Pancreas (tissue), 10 donors: Measurements from ENCODE around the gene DNMT1. TPM values are rescaled to one million over a fixed set of nuclear protein-coding genes. Genes with fewer than 3 reads are reported as not detected.

Source experiments
- ATAC-seq, 4 donors: fragments of 200-7000 bp; cut with Tn5 transposase; one replicate each; pipeline versions ENCODE4 v1.8.0 to v1.9.1; 2020; ENCODE audit warnings: mild to moderate bottlenecking in 4 of 4, moderate library complexity in 4 of 4
- DNase-seq, 6 donors: peaks; one replicate each; pipeline ENCODE4 v3.0.0-alpha.2; 2020
- FAIRE-seq: peaks from 2 replicates; lab custom pipeline; 2012; peaks lifted over from hg19 to GRCh38; lab: Jason Lieb, UNC
- H3K27ac ChIP-seq, 4 donors: fragments of 200-600 bp; sonication (generic); 1 replicate in 3 of 4; 2 replicates in 1 of 4; pipeline versions ENCODE4 v1.5.0 to v1.8.0; 2020
- H3K27me3 ChIP-seq, 4 donors: fragments of 200-600 bp; one replicate each; pipeline ENCODE4 v1.8.0; 2021
- H3K36me3 ChIP-seq, 3 donors: fragments of 200-600 bp; sonication (generic) in 1 of 3; one replicate each; pipeline versions ENCODE4 v1.5.0 to v1.8.0; 2020 to 2021
- H3K4me1 ChIP-seq, 3 donors: fragments of 200-600 bp; one replicate each; pipeline ENCODE4 v1.8.0; 2021
- H3K4me3 ChIP-seq, 4 donors: fragments of 200-600 bp; sonication (generic) in 2 of 4; one replicate each; pipeline versions ENCODE4 v1.5.0 to v1.8.0; 2020 to 2021
- H3K9me3 ChIP-seq, 4 donors: fragments of 200-600 bp; one replicate each; pipeline ENCODE4 v1.8.0; 2021
- WGBS, 2 donors: extraction: QIAGEN DNeasy Blood & Tissue Kit; methylation state at CpG; one replicate each; pipeline ENCODE4 v1.1.7; 2013; 5-methylcytosine and 5-hydroxymethylcytosine counted together
- intact Hi-C, 3 donors: fragments of 100-400 bp; cut with DNase I; formaldehyde crosslinking; loops; one replicate each; pipeline versions ENCODE4 v1.11.1 to v1.14.2; 2022
- polyA plus RNA-seq, 2 donors: library from polyadenylated mRNA; stranded (reverse); fragments of 200-250 nt; gene quantifications; one replicate each; pipeline ENCODE4 v1.2.3, GENCODE V29; 2013
- total RNA-seq, 6 donors: library from RNA; stranded (reverse); fragmentation: NEBNext Ultra II Directional in 4 of 6; extraction: Animal tissue kit (Norgen Biotek cat#: 25700) in 4 of 6; gene quantifications; one replicate each; pipeline versions ENCODE4 v1.2.1 to v1.2.4, GENCODE V29; 2021 to 2023
- TF ChIP-seq, protein P1 (sequence below), 4 donors: fragments of 200-600 bp; sonication (generic) in 3 of 4; IDR thresholded peaks; one replicate each; pipeline versions ENCODE4 v1.5.0 to v1.8.0; 2021; ENCODE audit warnings: antibody characterized with exemption in 4 of 4
- donor health status: healthy with polysubstance abuse.
- donor health status: DM: no; HTN: no; CAD: no; lungs with moderate emphysema.
- donor health status: DM: no; HTN: no; CAD: no.
- donor health status: control.
- donor health status: control.
- donor health status: Bipolar disorder and iron deficiency.
- donor health status: DM: yes; HTN: yes; CAD: no.
- donor health status: DM: no; HTN: no; CAD: no.
- donor health status: DM: no; HTN: no; CAD: no.
- donor health status: DM: yes; HTN: yes; CAD: no.

The DNMT1 gene
- total and polyA plus RNA-seq, 8 donors, result 11.4 to 28.7 (median 18.3) TPM

DNA sequence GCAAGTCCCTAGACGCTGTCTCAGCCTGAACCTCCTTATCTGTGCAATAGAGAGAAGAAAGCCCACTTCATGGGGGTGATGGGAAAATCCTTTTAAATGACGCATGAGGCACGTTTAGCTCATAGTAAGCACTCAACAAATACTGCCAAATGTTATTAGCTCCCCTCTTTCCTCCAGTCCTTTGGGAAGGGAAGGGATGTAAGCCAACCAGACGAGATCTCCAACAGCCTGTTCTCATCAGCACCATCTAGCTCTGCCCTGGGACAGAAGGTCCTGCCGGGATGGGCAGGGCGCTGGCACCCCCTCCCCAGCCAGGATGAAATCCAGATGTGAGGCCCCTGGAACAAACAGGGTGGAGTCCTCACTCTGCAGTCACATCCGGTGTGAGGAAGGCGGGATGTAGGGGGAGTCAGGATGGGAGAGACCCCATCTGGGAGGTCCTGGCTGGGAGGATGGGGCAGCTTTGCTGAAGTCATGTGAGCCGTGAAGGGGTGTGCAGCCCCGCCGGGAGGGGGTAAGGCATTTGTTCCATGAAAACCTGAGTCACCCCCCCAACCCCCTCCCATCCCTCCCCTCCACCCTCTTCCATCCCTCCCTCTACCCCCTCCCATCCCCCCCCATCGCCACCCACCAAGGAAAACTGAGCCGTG is 31.7 kb upstream of the DNMT1 start:
- Histone ChIP-seq H3K4me1 (no peaks in the 10 kb centered on the region), H3K4me3 (no peak overlapping the region), H3K27ac (no peak overlapping the region), H3K9me3 (no peaks in the 10 kb centered on the region), H3K27me3 (no peaks in the 10 kb centered on the region), H3K36me3 (no peaks in the 10 kb centered on the region)
- peak in 2 of 4 donors; percentile 2 to 5 for ATAC-seq
- DNase-seq, result peak in 3 of 6 donors; percentile 32 to 43 (median 33)
- 68 to 70% methylated on average over 10 to 13 of the region's 13 CpGs for WGBS, 2 donors
- FAIRE-seq, result no peak
- TF ChIP-seq, protein P1, sequence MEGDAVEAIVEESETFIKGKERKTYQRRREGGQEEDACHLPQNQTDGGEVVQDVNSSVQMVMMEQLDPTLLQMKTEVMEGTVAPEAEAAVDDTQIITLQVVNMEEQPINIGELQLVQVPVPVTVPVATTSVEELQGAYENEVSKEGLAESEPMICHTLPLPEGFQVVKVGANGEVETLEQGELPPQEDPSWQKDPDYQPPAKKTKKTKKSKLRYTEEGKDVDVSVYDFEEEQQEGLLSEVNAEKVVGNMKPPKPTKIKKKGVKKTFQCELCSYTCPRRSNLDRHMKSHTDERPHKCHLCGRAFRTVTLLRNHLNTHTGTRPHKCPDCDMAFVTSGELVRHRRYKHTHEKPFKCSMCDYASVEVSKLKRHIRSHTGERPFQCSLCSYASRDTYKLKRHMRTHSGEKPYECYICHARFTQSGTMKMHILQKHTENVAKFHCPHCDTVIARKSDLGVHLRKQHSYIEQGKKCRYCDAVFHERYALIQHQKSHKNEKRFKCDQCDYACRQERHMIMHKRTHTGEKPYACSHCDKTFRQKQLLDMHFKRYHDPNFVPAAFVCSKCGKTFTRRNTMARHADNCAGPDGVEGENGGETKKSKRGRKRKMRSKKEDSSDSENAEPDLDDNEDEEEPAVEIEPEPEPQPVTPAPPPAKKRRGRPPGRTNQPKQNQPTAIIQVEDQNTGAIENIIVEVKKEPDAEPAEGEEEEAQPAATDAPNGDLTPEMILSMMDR (IDR thresholded peaks at IDR 0.05), result no peak
- intact Hi-C loops, result no loop called here

DNA sequence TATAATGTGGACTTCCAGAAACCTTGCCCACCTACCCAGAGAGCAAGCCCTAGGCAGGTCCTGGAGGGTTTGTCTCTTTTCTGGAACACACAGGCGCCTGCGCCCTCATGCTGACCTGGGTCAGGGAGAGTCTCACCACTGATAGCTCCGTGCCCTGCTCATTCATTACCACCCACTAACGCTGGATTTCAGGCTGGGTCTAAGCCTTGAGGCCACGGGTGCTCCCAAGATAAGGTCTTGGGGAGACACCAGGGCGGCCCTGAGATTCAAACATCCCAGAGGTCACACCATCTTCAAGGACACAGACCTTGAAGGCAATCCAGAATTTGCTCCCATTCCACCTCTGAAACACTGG is 31.2 kb upstream of the DNMT1 start:
- no peak overlapping the region for H3K27ac ChIP-seq
- H3K4me3 ChIP-seq, result no peak overlapping the region
- no peak for DNase-seq
- no peaks in the 10 kb centered on the region for H3K9me3 ChIP-seq
- no peak for ATAC-seq
- TF ChIP-seq, protein P1 (IDR thresholded peaks at IDR 0.05), result no peak
- no peaks in the 10 kb centered on the region for H3K4me1 ChIP-seq
- intact Hi-C loops, result no loop called here
- WGBS, 2 donors, result 76 to 88% methylated on average over 6 of the region's 6 CpGs
- FAIRE-seq, result no peak
- H3K27me3 ChIP-seq, result no peaks in the 10 kb centered on the region
- H3K36me3 ChIP-seq, result no peaks in the 10 kb centered on the region

DNA sequence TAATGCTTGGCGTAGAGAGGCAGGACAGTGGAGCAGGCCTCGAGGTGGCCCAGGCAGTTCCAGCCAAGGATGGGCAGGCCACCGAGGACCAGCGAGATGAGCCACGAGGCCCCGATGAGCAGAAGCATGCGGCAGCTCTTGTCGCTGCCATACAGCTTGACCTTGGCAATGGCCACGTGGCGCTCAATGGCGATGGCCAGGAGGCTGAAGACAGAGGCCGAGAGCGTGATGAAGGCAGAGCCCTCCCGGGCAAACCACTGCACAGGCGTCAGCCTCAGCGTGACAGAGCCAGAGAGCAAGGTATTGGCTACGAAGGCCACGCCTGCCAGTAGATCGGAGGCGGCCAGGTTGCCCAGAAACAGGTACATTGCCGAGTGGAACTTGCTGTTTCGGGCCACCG is 29.6 kb upstream of the DNMT1 start:
- intact Hi-C loops, result no loop called here
- TF ChIP-seq, protein P1 (IDR thresholded peaks at IDR 0.05), result no peak
- H3K4me3 ChIP-seq, result no peak overlapping the region
- no peak overlapping the region for H3K27ac ChIP-seq
- H3K9me3 ChIP-seq, result no peaks in the 10 kb centered on the region
- H3K36me3 ChIP-seq, result no peaks in the 10 kb centered on the region
- no peaks in the 10 kb centered on the region for H3K4me1 ChIP-seq
- ATAC-seq, result no peak
- 93 to 97% methylated on average over 23 of the region's 23 CpGs for WGBS, 2 donors
- FAIRE-seq, result no peak
- DNase-seq, result no peak
- H3K27me3 ChIP-seq, result no peaks in the 10 kb centered on the region

DNA sequence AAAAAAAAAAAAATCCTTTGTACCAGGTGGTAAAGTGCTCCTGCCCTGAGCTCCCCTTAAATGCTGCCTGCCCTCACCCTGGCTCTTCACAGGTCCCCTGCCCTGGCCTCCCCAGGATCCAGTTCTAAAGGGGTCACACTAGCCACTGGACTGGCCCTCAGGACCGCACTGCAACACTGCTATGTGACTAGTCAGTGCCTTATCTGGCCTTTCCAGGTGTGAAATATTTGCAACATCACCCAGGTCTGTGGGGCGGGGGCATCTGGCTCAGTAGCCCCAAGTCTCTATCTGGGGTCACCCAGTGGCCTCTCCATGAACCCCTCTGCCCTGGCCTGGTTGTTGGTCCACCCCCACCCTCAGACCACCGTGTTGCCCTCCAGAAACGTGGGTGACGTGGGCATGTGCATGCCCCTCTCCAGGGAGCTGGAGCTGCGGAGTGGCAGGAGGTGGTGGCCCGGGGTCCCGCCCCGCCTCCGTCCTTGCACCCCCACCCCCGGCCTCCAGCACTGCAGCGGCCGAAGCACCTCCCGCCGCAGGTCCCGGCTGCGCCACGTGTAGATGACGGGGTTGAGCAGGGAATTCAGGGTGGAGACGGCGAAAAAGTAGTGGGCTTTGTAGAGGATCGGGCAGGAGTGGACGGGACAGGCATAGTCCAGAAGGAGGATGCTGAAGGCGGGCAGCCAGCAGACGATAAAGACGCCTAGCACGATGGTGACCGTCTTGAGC is 28.9 kb upstream of the DNMT1 start:
- Histone ChIP-seq H3K9me3 (no peaks in the 10 kb centered on the region), H3K27ac (no peak overlapping the region), H3K27me3 (no peaks in the 10 kb centered on the region), H3K4me1 (no peaks in the 10 kb centered on the region), H3K4me3 (no peak overlapping the region), H3K36me3 (no peaks in the 10 kb centered on the region)
- TF ChIP-seq, protein P1 (IDR thresholded peaks at IDR 0.05), result no peak
- FAIRE-seq (no peak), ATAC-seq (no peak), DNase-seq (no peak)
- WGBS, 2 donors, result 91 to 94% methylated on average over 28 of the region's 28 CpGs
- intact Hi-C loops, result no loop called here
